Measurements from ENCODE around the gene URM1.

Gene URM1

GRCh38 chr9:128438343-128439109, 67.4 kb downstream of the URM1 start:
- DNase-seq: peak; percentile 5 to 12

GRCh38 chr9:128439273-128439672, 68.1 kb downstream of the URM1 start:
- no peak for DNase-seq

Measured in NCI-H187 (cell line).